Esophagus muscularis mucosa (tissue), 4 donors: ENCODE results near the gene TSPAN32. TPM values are rescaled to one million over a fixed set of nuclear protein-coding genes. Genes with fewer than 3 reads are reported as not detected.

Source experiments
- DNase-seq: peaks from one replicate; pipeline ENCODE4 v3.0.0-alpha.2; 2017; ENCODE audit errors: extremely low spot score
- H3K27ac ChIP-seq, 4 donors: fragments of 200-600 bp; sonication (generic); replicated peaks in 1 of 4; 1 replicate in 3 of 4; 2 replicates in 1 of 4; pipeline ENCODE4 v1.5.1; 2016 to 2019; ENCODE audit warnings: mild to moderate bottlenecking in 1 of 4
- H3K27me3 ChIP-seq, 4 donors: fragments of 200-600 bp; sonication (generic); one replicate each; pipeline versions ENCODE4 v1.5.1 to v1.6.0; 2016 to 2019
- H3K36me3 ChIP-seq, 4 donors: fragments of 200-600 bp; sonication (generic); one replicate each; pipeline ENCODE4 v1.5.1; 2016 to 2019
- H3K4me1 ChIP-seq, 4 donors: fragments of 200-600 bp; sonication (generic); one replicate each; pipeline ENCODE4 v1.5.1; 2016 to 2019
- H3K4me3 ChIP-seq, 4 donors: fragments of 200-600 bp; sonication (generic); 1 replicate in 2 of 4; 2 replicates in 2 of 4; pipeline ENCODE4 v1.5.1; 2016 to 2019; ENCODE audit warnings: mild to moderate bottlenecking in 4 of 4, moderate library complexity in 1 of 4
- H3K9me3 ChIP-seq, 4 donors: fragments of 200-600 bp; sonication (generic); 1 replicate in 3 of 4; 2 replicates in 1 of 4; pipeline ENCODE4 v1.5.1; 2016 to 2019
- CTCF ChIP-seq, 3 experiments: fragments of 200-600 bp in 2 of 3; fragments of 450-650 bp in 1 of 3; sonication (generic) in 2 of 3; IDR thresholded peaks; one replicate each; pipeline ENCODE4 v1.5.1; 2017 to 2019; ENCODE audit warnings: antibody characterized with exemption in 3 of 3, mild to moderate bottlenecking in 2 of 3, moderate library complexity in 1 of 3
- EP300 ChIP-seq: sonication (generic); formaldehyde crosslinking; IDR thresholded peaks from one replicate; pipeline ENCODE4 v1.6.1; 2017; ENCODE audit warnings: antibody characterized with exemption
- POLR2A ChIP-seq: fragments of 450-650 bp; IDR thresholded peaks from one replicate; pipeline ENCODE4 v1.6.1; 2017; ENCODE audit warnings: antibody characterized with exemption, moderate library complexity, mild to moderate bottlenecking, low read depth
- POLR2AphosphoS5 ChIP-seq, 2 donors: sonication (generic); formaldehyde crosslinking; IDR thresholded peaks; one replicate each; pipeline ENCODE4 v1.6.1; 2017; ENCODE audit warnings: antibody characterized with exemption in 2 of 2
- WGBS: methylation state at CpG from one replicate; pipeline ENCODE4 v1.1.5; 2018; 5-methylcytosine and 5-hydroxymethylcytosine counted together
- intact Hi-C: fragments of 100-400 bp; cut with DNase I; formaldehyde crosslinking; loops from one replicate; pipeline ENCODE4 v1.15.1; 2023
- total RNA-seq, 4 donors: library from RNA; depleted of rRNA; stranded (reverse); fragments of >200 nt; gene quantifications; one replicate each; pipeline versions ENCODE4 v1.1.0 to v1.2.1, GENCODE V29; 2016

Gene TSPAN32
- total RNA-seq, 4 donors from 2014 or later = 0.52 to 3.5 (median 1.2) TPM; not detected in 1

- no peak for DNase-seq
- Histone ChIP-seq H3K4me3 (no peak overlapping the region), H3K4me1 (no peaks in the 10 kb centered on the region), H3K36me3 (no peaks in the 10 kb centered on the region), H3K27ac (no peak overlapping the region), H3K27me3 (no peaks in the 10 kb centered on the region), H3K9me3 (no peaks in the 10 kb centered on the region)
- intact Hi-C loops = no loop called here
- no peak for TF ChIP-seq POLR2A
- no peak for TF ChIP-seq EP300
- no peak for TF ChIP-seq POLR2AphosphoS5 (IDR thresholded peaks at IDR 0.05)
- no peak for TF ChIP-seq CTCF (IDR thresholded peaks at IDR 0.05)
- WGBS = 95% methylated on average over 4 of the region's 9 CpGs
These were observed 57.7 kb downstream of the TSPAN32 start for GRCh38 chr11:2359557-2359956.

DNA sequence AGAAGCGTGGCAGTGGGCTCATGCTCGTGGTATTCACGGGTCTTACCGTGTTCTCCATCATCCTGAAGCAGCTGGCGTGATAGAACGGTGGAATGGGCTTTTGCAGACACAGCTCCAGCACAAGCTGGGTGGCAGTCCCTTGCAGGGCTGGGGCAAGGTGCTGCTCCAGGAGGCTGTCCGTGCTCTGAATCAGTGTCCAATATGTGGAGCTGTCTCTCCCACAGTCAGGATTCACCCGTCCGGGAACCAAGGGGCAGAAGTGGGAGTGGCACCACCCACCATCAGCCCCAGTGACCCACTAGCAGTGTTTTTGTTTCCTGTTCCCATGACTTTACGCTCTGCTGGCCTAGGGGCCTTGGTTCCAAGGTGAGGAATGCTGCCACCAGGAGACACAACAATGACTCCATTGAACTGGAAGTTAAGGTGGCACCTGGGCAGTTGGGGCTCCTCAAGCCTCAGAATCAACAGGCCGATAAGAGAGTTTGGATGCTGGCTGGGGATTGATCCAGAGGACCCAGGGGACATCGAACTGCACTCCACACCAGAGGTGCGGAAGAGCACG lies 58.3 kb downstream of the TSPAN32 start:
- H3K4me1 ChIP-seq = no peaks in the 10 kb centered on the region
- DNase-seq = no peak
- no peaks in the 10 kb centered on the region for H3K36me3 ChIP-seq
- intact Hi-C loops = loop anchor here (10.0 kb wide), 1 partner anchor 55 kb away; no protein-coding TSS in a partner anchor
- H3K9me3 ChIP-seq = no peaks in the 10 kb centered on the region
- 94% methylated on average over 13 of the region's 14 CpGs for WGBS
- no peak overlapping the region for H3K27ac ChIP-seq
- TF ChIP-seq POLR2AphosphoS5 (IDR thresholded peaks at IDR 0.05) = no peak
- no peak for TF ChIP-seq POLR2A
- TF ChIP-seq CTCF (IDR thresholded peaks at IDR 0.05) = no peak
- no peak for TF ChIP-seq EP300
- H3K27me3 ChIP-seq = no peaks in the 10 kb centered on the region
- H3K4me3 ChIP-seq = no peak overlapping the region

DNA sequence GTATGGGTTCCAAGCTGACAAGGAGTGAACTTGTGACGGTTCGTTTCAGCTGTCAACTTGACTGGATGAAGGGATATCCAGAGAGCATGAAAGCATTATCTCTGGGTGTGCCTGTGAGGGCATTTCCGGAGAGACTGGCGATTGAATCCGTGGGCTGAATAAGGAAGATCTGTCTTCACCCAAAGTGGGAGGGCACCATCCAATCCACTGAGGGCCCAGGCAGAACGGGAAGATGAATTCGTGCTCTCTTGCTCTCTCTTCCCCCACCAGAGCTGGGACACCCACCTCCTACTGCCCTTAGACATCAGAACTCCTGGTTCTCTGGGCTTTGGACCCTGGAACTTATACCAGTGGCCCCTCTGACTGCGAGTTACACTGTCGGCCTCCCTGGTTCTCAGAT lies 59.8 kb downstream of the TSPAN32 start:
- intact Hi-C loops = loop anchor here (10.0 kb wide), 1 partner anchor 53 kb away; no protein-coding TSS in a partner anchor
- Histone ChIP-seq H3K27me3 (no peaks in the 10 kb centered on the region), H3K36me3 (no peaks in the 10 kb centered on the region), H3K27ac (no peak overlapping the region), H3K4me1 (peaks cover 3 to 10% (median 9%) of the 10 kb centered on the region in 4 donors), H3K9me3 (no peaks in the 10 kb centered on the region), H3K4me3 (no peak overlapping the region)
- TF ChIP-seq POLR2AphosphoS5 (IDR thresholded peaks at IDR 0.05) = no peak
- TF ChIP-seq POLR2A = no peak
- 81% methylated on average over 9 of the region's 9 CpGs for WGBS
- DNase-seq = no peak

DNA sequence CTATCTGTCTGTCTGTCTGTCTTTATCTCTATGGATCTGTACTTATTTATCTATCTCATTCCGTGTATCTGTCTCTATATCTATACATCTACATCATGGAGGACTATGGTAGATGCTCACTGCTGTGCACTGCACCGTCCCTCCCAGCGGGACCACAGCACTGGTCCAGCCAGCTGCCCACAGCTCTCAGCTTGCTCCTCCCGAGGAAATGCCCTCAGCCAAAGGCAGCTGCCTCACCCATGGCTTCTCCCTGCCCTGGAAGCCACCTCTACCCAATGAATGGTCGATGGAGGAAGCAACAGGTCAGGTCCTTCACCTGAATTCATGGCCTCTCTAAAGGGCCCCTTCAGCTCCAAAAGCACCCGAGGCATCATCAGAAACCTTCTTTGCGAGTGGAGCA lies 60.6 kb downstream of the TSPAN32 start:
- 93% methylated on average over 7 of the region's 7 CpGs for WGBS
- no peak for DNase-seq
- peaks cover 6 to 15% (median 12%) of the 10 kb centered on the region in 4 donors for H3K4me1 ChIP-seq
- H3K27me3 ChIP-seq = no peaks in the 10 kb centered on the region
- no peaks in the 10 kb centered on the region for H3K36me3 ChIP-seq
- no peaks in the 10 kb centered on the region for H3K9me3 ChIP-seq
- H3K4me3 ChIP-seq = no peak overlapping the region
- TF ChIP-seq POLR2A (no peak), EP300 (no peak), CTCF (IDR thresholded peaks at IDR 0.05) (no peak), POLR2AphosphoS5 (IDR thresholded peaks at IDR 0.05) (no peak)
- no peak overlapping the region for H3K27ac ChIP-seq
- intact Hi-C loops = loop anchor here (10.0 kb wide), 1 partner anchor 52 kb away; no protein-coding TSS in a partner anchor

DNA sequence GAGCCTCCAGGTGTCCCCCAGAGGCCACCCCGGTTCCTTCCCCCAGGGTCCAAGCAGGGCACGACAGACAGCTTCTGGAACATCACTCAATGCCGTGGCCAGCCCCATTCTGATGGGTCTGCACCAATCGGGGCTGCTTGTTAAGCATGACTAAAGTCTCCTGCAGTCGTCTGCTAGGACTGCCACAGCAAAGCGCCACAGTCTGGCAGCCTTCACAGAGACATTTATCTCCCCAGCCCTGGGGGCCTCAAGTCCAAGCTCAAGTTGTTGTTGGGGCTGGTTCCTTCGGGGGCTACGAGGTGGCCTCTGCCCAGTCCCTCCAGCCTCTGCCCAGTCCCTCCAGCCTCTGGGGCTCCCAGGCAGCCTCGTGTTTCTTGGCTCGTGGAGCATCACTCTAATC lies 61.3 kb downstream of the TSPAN32 start:
- TF ChIP-seq POLR2AphosphoS5 (IDR thresholded peaks at IDR 0.05) = no peak
- no peak for TF ChIP-seq POLR2A
- no peak for TF ChIP-seq EP300
- no peak for TF ChIP-seq CTCF (IDR thresholded peaks at IDR 0.05)
- Histone ChIP-seq H3K36me3 (no peaks in the 10 kb centered on the region), H3K27me3 (no peaks in the 10 kb centered on the region), H3K27ac (no peak overlapping the region), H3K9me3 (no peaks in the 10 kb centered on the region), H3K4me1 (peaks cover 6 to 15% (median 12%) of the 10 kb centered on the region in 4 donors), H3K4me3 (no peak overlapping the region)
- 82% methylated on average over 5 of the region's 10 CpGs for WGBS
- intact Hi-C loops = loop anchor here (10.0 kb wide), 1 partner anchor 52 kb away; no protein-coding TSS in a partner anchor
- DNase-seq = no peak
